Activated CD8-positive, alpha-beta T cell treated with anti-CD3 and anti-CD28 coated beads for 36 hours (primary cell): ENCODE measurements around the gene ANGEL2. TPM values are rescaled to one million over a fixed set of nuclear protein-coding genes. Genes with fewer than 3 reads are reported as not detected.

Experiments used
- ATAC-seq: fragments of 200-7000 bp; cut with Tn5 transposase; one replicate; pipeline ENCODE4 v1.10.0; 2021; ENCODE audit warnings: mild to moderate bottlenecking, moderate library complexity
- CTCF ChIA-PET: fragments of 350-600 bp; sonication (Branson Sonifier 250); formaldehyde crosslinking; loops from one replicate; lab custom pipeline; 2021; ENCODE audit warnings: antibody characterized with exemption; lab: Charles Lee
- POLR2A ChIA-PET: fragments of 350-600 bp; sonication (Branson Sonifier 250); formaldehyde crosslinking; loops from one replicate; lab custom pipeline; 2021; ENCODE audit warnings: antibody characterized with exemption; lab: Charles Lee
- DNase-seq: peaks from one replicate; pipeline ENCODE4 v3.0.0-alpha.2; 2020
- H3K27ac Mint-ChIP-seq: one replicate; pipeline ENCODE4 v1.8.0; 2021; ENCODE audit warnings: mild to moderate bottlenecking, mixed read lengths
- H3K27me3 Mint-ChIP-seq: one replicate; pipeline ENCODE4 v1.8.0; 2021; ENCODE audit warnings: mixed read lengths
- H3K36me3 Mint-ChIP-seq: one replicate; pipeline ENCODE4 v1.8.0; 2021; ENCODE audit warnings: low read depth, mixed read lengths
- H3K4me1 Mint-ChIP-seq: one replicate; pipeline ENCODE4 v1.8.0; 2021; ENCODE audit warnings: low read depth, mixed read lengths
- H3K4me3 Mint-ChIP-seq: one replicate; pipeline ENCODE4 v1.8.0; 2021; ENCODE audit warnings: mild to moderate bottlenecking, moderate library complexity, mixed read lengths
- H3K9me3 Mint-ChIP-seq: one replicate; pipeline ENCODE4 v1.8.0; 2021; ENCODE audit warnings: mixed read lengths
- intact Hi-C: fragments of 100-400 bp; cut with micrococcal nuclease; formaldehyde crosslinking; loops from one replicate; pipeline ENCODE4 v1.10.0; 2022
- total RNA-seq, 2 experiments: library from RNA; stranded (reverse); gene quantifications; one replicate each; pipeline ENCODE4 v1.2.3, GENCODE V29; 2021
- TF ChIP-seq, protein P1 (sequence below): fragments of 200-600 bp; IDR thresholded peaks from one replicate; pipeline ENCODE4 v1.8.0; 2022; ENCODE audit warnings: antibody characterized with exemption, mild to moderate bottlenecking

ANGEL2 gene
- total RNA-seq, 2 experiments from 2014 or later = 41.1 to 44.2 TPM

- H3K36me3 Mint-ChIP-seq = peaks cover 2% of the 10 kb centered on the region
- no peaks in the 10 kb centered on the region for H3K4me1 Mint-ChIP-seq
- intact Hi-C loops = no loop called here
- TF ChIP-seq, protein P1, sequence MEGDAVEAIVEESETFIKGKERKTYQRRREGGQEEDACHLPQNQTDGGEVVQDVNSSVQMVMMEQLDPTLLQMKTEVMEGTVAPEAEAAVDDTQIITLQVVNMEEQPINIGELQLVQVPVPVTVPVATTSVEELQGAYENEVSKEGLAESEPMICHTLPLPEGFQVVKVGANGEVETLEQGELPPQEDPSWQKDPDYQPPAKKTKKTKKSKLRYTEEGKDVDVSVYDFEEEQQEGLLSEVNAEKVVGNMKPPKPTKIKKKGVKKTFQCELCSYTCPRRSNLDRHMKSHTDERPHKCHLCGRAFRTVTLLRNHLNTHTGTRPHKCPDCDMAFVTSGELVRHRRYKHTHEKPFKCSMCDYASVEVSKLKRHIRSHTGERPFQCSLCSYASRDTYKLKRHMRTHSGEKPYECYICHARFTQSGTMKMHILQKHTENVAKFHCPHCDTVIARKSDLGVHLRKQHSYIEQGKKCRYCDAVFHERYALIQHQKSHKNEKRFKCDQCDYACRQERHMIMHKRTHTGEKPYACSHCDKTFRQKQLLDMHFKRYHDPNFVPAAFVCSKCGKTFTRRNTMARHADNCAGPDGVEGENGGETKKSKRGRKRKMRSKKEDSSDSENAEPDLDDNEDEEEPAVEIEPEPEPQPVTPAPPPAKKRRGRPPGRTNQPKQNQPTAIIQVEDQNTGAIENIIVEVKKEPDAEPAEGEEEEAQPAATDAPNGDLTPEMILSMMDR = no peak
- peaks cover 3% of the 10 kb centered on the region for H3K9me3 Mint-ChIP-seq
- DNase-seq = no peak
- H3K27ac Mint-ChIP-seq = no peak overlapping the region
- H3K27me3 Mint-ChIP-seq = peaks cover 2% of the 10 kb centered on the region
- H3K4me3 Mint-ChIP-seq = no peak overlapping the region
- ChIA-PET POLR2A (no interaction called here), CTCF (interaction anchor here (1.1 kb wide), 1 partner anchor 24 kb away, joined by 3 read pairs; no protein-coding TSS in a partner anchor)
- no peak for ATAC-seq
Observed at GRCh38 chr1:212943393-212943710, 72.3 kb downstream of the ANGEL2 start.

DNA sequence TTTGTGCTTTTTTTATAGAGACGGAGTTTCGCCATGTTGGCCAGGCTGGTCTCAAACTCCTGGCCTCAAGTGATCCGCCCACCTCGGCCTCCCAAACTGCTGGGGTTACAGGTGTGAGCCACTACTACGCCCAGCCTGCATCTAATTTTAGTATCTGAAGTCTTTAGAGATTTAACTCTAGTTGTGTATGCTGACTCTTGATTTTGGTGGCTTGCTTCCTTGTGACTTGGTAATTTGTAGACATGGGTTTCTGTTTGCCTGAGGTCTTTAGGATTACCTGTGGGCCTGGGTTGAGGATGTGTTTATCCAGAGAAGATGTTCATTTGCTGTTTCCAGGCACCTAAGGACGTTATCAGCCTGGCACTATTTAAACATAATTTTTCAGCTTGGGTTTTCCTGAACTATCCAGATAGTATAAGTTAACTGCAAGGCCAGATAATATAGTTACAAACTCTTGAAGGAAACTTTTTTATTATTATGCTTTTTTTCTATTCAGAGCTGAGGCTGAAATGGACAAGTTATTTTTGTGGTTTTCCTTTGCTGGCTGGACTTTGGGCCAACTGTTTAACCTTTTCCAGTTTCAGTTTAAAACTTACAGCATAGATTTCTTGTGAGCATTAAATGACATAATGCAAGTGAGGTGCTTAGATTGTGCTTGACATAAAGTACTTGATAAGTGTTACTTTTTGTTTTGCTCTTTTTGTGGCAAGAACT lies 72.8 kb downstream of the ANGEL2 start:
- peaks cover 2% of the 10 kb centered on the region for H3K36me3 Mint-ChIP-seq
- POLR2A ChIA-PET = no interaction called here
- no peak for ATAC-seq

More for the DNA sequence above, 72.8 kb downstream of the ANGEL2 start:
- TF ChIP-seq, protein P1 = no peak
- intact Hi-C loops = no loop called here
- H3K27ac Mint-ChIP-seq = no peak overlapping the region
- H3K4me1 Mint-ChIP-seq = no peaks in the 10 kb centered on the region
- H3K4me3 Mint-ChIP-seq = no peak overlapping the region
- CTCF ChIA-PET = interaction anchor here (1.6 kb wide), 1 partner anchor 8 kb away, joined by 3 read pairs; no protein-coding TSS in a partner anchor
- no peak for DNase-seq
- peaks cover 2% of the 10 kb centered on the region for H3K27me3 Mint-ChIP-seq
- peaks cover 3% of the 10 kb centered on the region for H3K9me3 Mint-ChIP-seq

Other genes with a start within 250 kb of the ANGEL2 start
- 10 to 100 TPM; 29.6 to 34.9 TPM for gene NSL1, start 224.1 kb downstream of the ANGEL2 start, total RNA-seq
- 10 to 100 TPM; 17.4 to 24.2 TPM for gene TATDN3, start 224.0 kb downstream of the ANGEL2 start, total RNA-seq
- not detected for gene SPATA45, start 168.2 kb downstream of the ANGEL2 start, total RNA-seq
- gene FLVCR1, start 157.6 kb downstream of the ANGEL2 start, total RNA-seq = 10 to 100 TPM; 11.9 to 12.2 TPM
- gene VASH2, start 65.3 kb downstream of the ANGEL2 start, total RNA-seq = under 1 TPM; 0.11 to 0.25 TPM
- 1 to 10 TPM; 5.3 TPM for gene RPS6KC1, start 35.4 kb upstream of the ANGEL2 start, total RNA-seq